Heart right ventricle (tissue), 16 donors: Measurements from ENCODE around the gene LRRC3. TPM values are rescaled to one million over a fixed set of nuclear protein-coding genes. Genes with fewer than 3 reads are reported as not detected.
"Not testable (repeated sequence)": the region's sequence is repeated elsewhere in the genome, so short reads cannot be mapped to it uniquely, and the experiment has no call there.

Source experiments
- ATAC-seq, 8 donors: fragments of 200-7000 bp; cut with Tn5 transposase; one replicate each; pipeline ENCODE4 v1.9.1; 2020; ENCODE audit warnings: mild to moderate bottlenecking in 8 of 8, moderate library complexity in 8 of 8, moderate number of reproducible peaks in 1 of 8
- DNase-seq, 2 donors: peaks; one replicate each; pipeline ENCODE4 v3.0.0-alpha.2; 2020
- H3K27ac ChIP-seq, 10 donors: fragments of 200-600 bp; sonication (generic) in 2 of 10; one replicate each; pipeline versions ENCODE4 v1.5.0 to v1.8.0; 2020 to 2022; ENCODE audit warnings: mild to moderate bottlenecking in 3 of 10
- H3K27me3 ChIP-seq, 7 donors: fragments of 200-600 bp; one replicate each; pipeline ENCODE4 v1.8.0; 2021 to 2022; ENCODE audit warnings: mild to moderate bottlenecking in 2 of 7
- H3K36me3 ChIP-seq, 9 donors: fragments of 200-600 bp; sonication (generic) in 1 of 9; one replicate each; pipeline versions ENCODE4 v1.5.0 to v1.8.0; 2020 to 2022; ENCODE audit warnings: mild to moderate bottlenecking in 2 of 9
- H3K4me1 ChIP-seq, 9 donors: fragments of 200-600 bp; sonication (generic) in 1 of 9; one replicate each; pipeline versions ENCODE4 v1.5.0 to v1.8.0; 2020 to 2022; ENCODE audit warnings: mild to moderate bottlenecking in 4 of 9
- H3K4me3 ChIP-seq, 10 donors: fragments of 200-600 bp; sonication (generic) in 2 of 10; one replicate each; pipeline versions ENCODE4 v1.5.0 to v1.8.0; 2020 to 2022; ENCODE audit warnings: mild to moderate bottlenecking in 7 of 10, moderate library complexity in 2 of 10
- H3K9me3 ChIP-seq, 11 donors: fragments of 200-600 bp in 10 of 11; sonication (generic) in 2 of 11; one replicate each; pipeline versions ENCODE4 v1.5.0 to v1.8.0; 2013 to 2022; ENCODE audit warnings: mild to moderate bottlenecking in 2 of 11, control low read depth in 1 of 11, moderate library complexity in 1 of 11
- WGBS, 2 donors: extraction: QIAGEN DNeasy Blood & Tissue Kit; methylation state at CpG; one replicate each; pipeline ENCODE4 v1.1.7; 2013; ENCODE audit warnings: inconsistent platforms in 1 of 2; 5-methylcytosine and 5-hydroxymethylcytosine counted together
- intact Hi-C, 10 donors: fragments of 100-400 bp; cut with DNase I; formaldehyde crosslinking; loops; one replicate each; pipeline versions ENCODE4 v1.11.1 to v1.14.2; 2022
- polyA plus RNA-seq, 2 donors: library from polyadenylated mRNA; stranded (reverse); fragments of 200-250 nt; gene quantifications; one replicate each; pipeline ENCODE4 v1.2.3, GENCODE V29; 2013
- total RNA-seq, 10 donors: library from RNA; stranded (reverse); fragmentation: NEBNext Ultra II Directional in 3 of 10; extraction: Animal tissue kit (Norgen Biotek cat#: 25700) in 3 of 10; gene quantifications; one replicate each; pipeline versions ENCODE4 v1.2.1 to v1.2.4, GENCODE V29; 2021 to 2023
- TF ChIP-seq, protein P1 (sequence below), 9 donors: fragments of 200-600 bp; sonication (generic) in 2 of 9; IDR thresholded peaks; one replicate each; pipeline versions ENCODE4 v1.5.0 to v1.8.0; 2021 to 2022; ENCODE audit warnings: antibody characterized with exemption in 9 of 9, mild to moderate bottlenecking in 5 of 9, moderate library complexity in 1 of 9
- donor health status: Arrhythmogenic right ventricular cardiomyopathy.
- donor health status: ischemic (EF 13 %, LVEDD 7.1; RV severe dilation, severe dysfunction).
- donor health status: healthy with polysubstance abuse.
- donor health status: DM: no; HTN: yes; CAD: no.
- donor health status: DM: no; HTN: no; CAD: no.
- donor health status: ischemic (EF 25% LVEDD 6.9; RV normal size, moderate dysfunction).
- donor health status: ischemic (EF 25% LVEDD 5.7; RV mildly dilated, moderate dysfunction).
- donor health status: healthy.
- donor health status: DM: yes; HTN: yes; CAD: no.
- donor health status: Ischemic cardiomyopathy.
- donor health status: ischemic (EF 35%, LVEDD 5.7; RV mildly dilated, moderate dysfunction).
- donor health status: nonischemic (EF 11% LVEDD 7.7; RV severe dilation, severe dysfunction).
- donor health status: DM: yes; HTN: yes; CAD: no.
- donor health status: PGD.
- donor health status: ischemic (EF 29% LVEDD 5.4; RV normal size, mild dysfunction).
- donor health status: nonischemic (EF 23%, LVEDD 6.1; RV moderate dilation, normal function).

The LRRC3 gene
- total and polyA plus RNA-seq, 12 donors: 1.2 to 3.2 (median 2.0) TPM

DNA sequence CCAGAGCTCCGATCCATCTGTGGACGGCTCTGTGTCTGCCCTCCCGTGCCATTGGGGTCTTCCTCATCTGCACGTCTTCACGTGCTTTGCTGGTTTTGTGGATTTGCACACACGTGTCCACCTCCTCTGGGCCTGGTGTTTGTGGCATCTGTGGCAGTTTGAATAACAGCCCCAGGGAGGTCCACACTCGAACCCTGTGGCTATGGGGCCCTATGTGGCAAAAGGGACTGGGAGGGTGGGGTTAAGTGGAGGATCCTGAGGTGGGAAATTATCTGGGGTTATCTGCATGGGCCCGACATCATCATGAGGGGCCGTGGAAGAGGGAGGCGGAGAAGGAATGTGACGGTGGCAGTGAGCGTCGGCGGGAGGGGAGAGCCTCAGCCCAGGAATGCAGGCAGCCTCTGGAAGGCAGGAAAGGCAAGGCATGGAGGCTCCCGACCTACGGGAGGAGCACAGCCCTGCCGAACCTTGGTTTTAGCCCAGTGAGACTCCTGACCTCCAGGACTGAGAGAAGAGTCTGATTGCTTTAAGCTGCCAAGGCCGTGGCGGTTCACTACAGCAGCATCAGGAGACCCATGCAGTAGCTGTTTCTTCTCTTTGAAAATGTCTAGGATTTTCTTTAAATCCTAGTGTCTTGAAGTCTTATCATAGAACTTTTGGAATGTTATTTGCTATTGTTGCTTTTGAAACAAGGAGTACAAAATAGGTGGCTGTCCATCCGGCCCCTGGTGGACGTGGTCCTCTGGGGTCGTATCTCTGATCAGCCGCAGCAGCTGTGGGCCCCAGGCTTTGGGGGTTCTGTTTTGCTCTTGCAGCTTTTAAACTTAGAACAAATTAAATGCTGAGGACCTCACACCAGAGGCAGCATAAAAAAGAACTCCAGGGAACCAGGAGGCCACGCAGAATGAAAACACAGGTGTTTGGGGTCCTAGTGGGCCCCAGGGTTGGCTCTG, 40.0 kb upstream of the LRRC3 start:
- TF ChIP-seq, protein P1, sequence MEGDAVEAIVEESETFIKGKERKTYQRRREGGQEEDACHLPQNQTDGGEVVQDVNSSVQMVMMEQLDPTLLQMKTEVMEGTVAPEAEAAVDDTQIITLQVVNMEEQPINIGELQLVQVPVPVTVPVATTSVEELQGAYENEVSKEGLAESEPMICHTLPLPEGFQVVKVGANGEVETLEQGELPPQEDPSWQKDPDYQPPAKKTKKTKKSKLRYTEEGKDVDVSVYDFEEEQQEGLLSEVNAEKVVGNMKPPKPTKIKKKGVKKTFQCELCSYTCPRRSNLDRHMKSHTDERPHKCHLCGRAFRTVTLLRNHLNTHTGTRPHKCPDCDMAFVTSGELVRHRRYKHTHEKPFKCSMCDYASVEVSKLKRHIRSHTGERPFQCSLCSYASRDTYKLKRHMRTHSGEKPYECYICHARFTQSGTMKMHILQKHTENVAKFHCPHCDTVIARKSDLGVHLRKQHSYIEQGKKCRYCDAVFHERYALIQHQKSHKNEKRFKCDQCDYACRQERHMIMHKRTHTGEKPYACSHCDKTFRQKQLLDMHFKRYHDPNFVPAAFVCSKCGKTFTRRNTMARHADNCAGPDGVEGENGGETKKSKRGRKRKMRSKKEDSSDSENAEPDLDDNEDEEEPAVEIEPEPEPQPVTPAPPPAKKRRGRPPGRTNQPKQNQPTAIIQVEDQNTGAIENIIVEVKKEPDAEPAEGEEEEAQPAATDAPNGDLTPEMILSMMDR (IDR thresholded peaks at IDR 0.05): no peak
- H3K27me3 ChIP-seq: peaks cover 0 to 30% (median 10%) of the 10 kb centered on the region in 7 donors
- DNase-seq (no peak), ATAC-seq (no peak)
- 56 to 58% methylated on average over 24 of the region's 24 CpGs for WGBS, 2 donors
- H3K4me3 ChIP-seq: no peak overlapping the region
- H3K9me3 ChIP-seq: peaks cover 0 to 9% (median 0%) of the 10 kb centered on the region in 11 donors
- intact Hi-C loops: no loop called here
- H3K4me1 ChIP-seq: no peaks in the 10 kb centered on the region
- no peak overlapping the region for H3K27ac ChIP-seq
- H3K36me3 ChIP-seq: peaks cover 0 to 55% (median 0%) of the 10 kb centered on the region in 9 donors

DNA sequence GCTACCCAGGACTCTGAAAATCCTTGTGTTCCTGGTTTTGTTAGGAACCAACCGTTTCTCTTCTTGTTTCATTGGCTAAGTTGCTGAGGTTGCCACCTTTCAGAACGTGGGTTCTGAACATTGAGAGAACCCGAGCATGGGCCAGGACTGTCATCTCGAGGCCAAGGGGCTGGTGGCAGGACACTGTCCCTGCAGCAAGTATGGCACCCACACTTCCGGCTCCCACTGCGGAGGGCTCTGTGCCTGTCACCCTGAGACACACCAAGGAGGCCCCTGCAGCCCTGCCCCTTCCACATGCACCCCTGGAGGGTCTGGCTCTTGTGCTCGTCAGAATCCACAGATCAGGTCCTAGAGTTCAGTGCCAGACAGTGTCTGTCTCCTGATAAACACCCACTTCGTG, 39.1 kb upstream of the LRRC3 start:
- Histone ChIP-seq H3K27me3 (peaks cover 0 to 30% (median 10%) of the 10 kb centered on the region in 7 donors), H3K9me3 (peaks cover 0 to 9% (median 0%) of the 10 kb centered on the region in 11 donors), H3K4me1 (no peaks in the 10 kb centered on the region), H3K4me3 (no peak overlapping the region), H3K36me3 (peaks cover 0 to 63% (median 0%) of the 10 kb centered on the region in 9 donors), H3K27ac (no peak overlapping the region)
- TF ChIP-seq, protein P1 (IDR thresholded peaks at IDR 0.05): no peak
- DNase-seq (no peak), ATAC-seq (no peak)
- 72 to 74% methylated on average over 8 of the region's 8 CpGs for WGBS, 2 donors
- intact Hi-C loops: no loop called here

GRCh38 chr21:44417621-44418107, 37.6 kb upstream of the LRRC3 start:
- Histone ChIP-seq H3K36me3 (peaks cover 0 to 74% (median 0%) of the 10 kb centered on the region in 9 donors), H3K27me3 (peaks cover 0 to 30% (median 10%) of the 10 kb centered on the region in 7 donors)
- WGBS, 2 donors: 88 to 95% methylated on average over 21 of the region's 21 CpGs
- H3K4me3 ChIP-seq, ATAC-seq, H3K27ac ChIP-seq, H3K4me1 ChIP-seq, DNase-seq, intact Hi-C loops, H3K9me3 ChIP-seq: not testable (repeated sequence)

- no peak overlapping the region for H3K27ac ChIP-seq
- no peak for DNase-seq
- WGBS, 2 donors: 91% methylated on average over 25 of the region's 25 CpGs
- no peak for ATAC-seq
- H3K27me3 ChIP-seq: peaks cover 0 to 30% (median 10%) of the 10 kb centered on the region in 7 donors
- no peak overlapping the region for H3K4me3 ChIP-seq
- peaks cover 0 to 72% (median 0%) of the 10 kb centered on the region in 9 donors for H3K36me3 ChIP-seq
- no peaks in the 10 kb centered on the region for H3K4me1 ChIP-seq
- intact Hi-C loops: no loop called here
- H3K9me3 ChIP-seq: no peaks in the 10 kb centered on the region
- TF ChIP-seq, protein P1 (IDR thresholded peaks at IDR 0.05): no peak
Observed at GRCh38 chr21:44418108-44418875, 37.0 kb upstream of the LRRC3 start.
